ENCODE measurements around the gene SDSL. TPM values are rescaled to one million over a fixed set of nuclear protein-coding genes. Genes with fewer than 3 reads are reported as not detected.

SDSL gene
- polyA plus RNA-seq, 1 donor from 2014 or later: 0.43 TPM

GRCh38 chr12:113480336-113480971 is 58.3 kb downstream of the SDSL start:
- H3K4me1 Mint-ChIP-seq: no peaks in the 10 kb centered on the region
- H3K36me3 Mint-ChIP-seq: no peaks in the 10 kb centered on the region
- H3K9me3 Mint-ChIP-seq: peaks cover 3 to 4% (median 3%) of the 10 kb centered on the region in 3 donors
- H3K27ac Mint-ChIP-seq: peak overlapping the region in 1 of 3 donors; percentile 64
- no peak overlapping the region for H3K4me3 Mint-ChIP-seq
- peaks cover 67% of the 10 kb centered on the region for H3K27me3 Mint-ChIP-seq

GRCh38 chr12:113482334-113482733 is 60.2 kb downstream of the SDSL start:
- H3K27ac Mint-ChIP-seq: no peak overlapping the region
- H3K27me3 Mint-ChIP-seq: peaks cover 69% of the 10 kb centered on the region
- H3K36me3 Mint-ChIP-seq: peaks cover 2% of the 10 kb centered on the region
- H3K4me1 Mint-ChIP-seq: no peaks in the 10 kb centered on the region
- H3K4me3 Mint-ChIP-seq: no peak overlapping the region
- peaks cover 3 to 5% (median 4%) of the 10 kb centered on the region in 3 donors for H3K9me3 Mint-ChIP-seq

GRCh38 chr12:113485330-113485729 is 63.1 kb downstream of the SDSL start:
- Mint-ChIP-seq H3K4me1 (no peaks in the 10 kb centered on the region), H3K36me3 (peaks cover 2% of the 10 kb centered on the region), H3K4me3 (no peak overlapping the region), H3K27ac (no peak overlapping the region), H3K9me3 (peaks cover 2 to 7% (median 2%) of the 10 kb centered on the region in 3 donors), H3K27me3 (peaks cover 55% of the 10 kb centered on the region)

GRCh38 chr12:113486722-113487121 is 64.5 kb downstream of the SDSL start:
- Mint-ChIP-seq H3K27ac (no peak overlapping the region), H3K4me3 (no peak overlapping the region), H3K4me1 (no peaks in the 10 kb centered on the region), H3K36me3 (peaks cover 3% of the 10 kb centered on the region), H3K9me3 (peaks cover 0 to 10% (median 4%) of the 10 kb centered on the region in 3 donors), H3K27me3 (peaks cover 53% of the 10 kb centered on the region)

Other genes with a start within 250 kb of the SDSL start
- 34.2 TPM for gene DDX54, start 236.9 kb upstream of the SDSL start, polyA plus RNA-seq
- 24.1 TPM for gene RITA1, start 236.7 kb upstream of the SDSL start, polyA plus RNA-seq
- 17.4 TPM for gene TPCN1, start 200.9 kb upstream of the SDSL start, polyA plus RNA-seq
- gene SLC8B1, start 87.3 kb upstream of the SDSL start, polyA plus RNA-seq: 12.1 TPM
- gene PLBD2, start 63.8 kb upstream of the SDSL start, polyA plus RNA-seq: 7.1 TPM
- gene SDS, start 18.5 kb upstream of the SDSL start, polyA plus RNA-seq: not detected
- gene LHX5, start 49.5 kb downstream of the SDSL start, polyA plus RNA-seq: not detected